HG02571 (cell line): ENCODE measurements around the gene SETDB1.

Experiments used
- ATAC-seq: cut with Tn5 transposase; IDR thresholded peaks from one replicate; pipeline ENCODE4 v1.9.1; 2021; ENCODE audit warnings: mild to moderate bottlenecking, moderate library complexity; ENCODE audit not compliant: unreplicated experiment

Gene SETDB1

GRCh38 chr1:150974580-150975478 lies 48.7 kb downstream of the SETDB1 start, which contains the start of gene CERS2:
CERS2 (minus strand) TSS chr1:150974835; CDS start chr1:150969090, 5,745 bp downstream.
- ATAC-seq: peak; percentile 48

GRCh38 chr1:150976401-150976821 lies 50.2 kb downstream of the SETDB1 start:
- no peak for ATAC-seq

- no peak for ATAC-seq
These were observed 50.9 kb downstream of the SETDB1 start for GRCh38 chr1:150976879-150977694.

GRCh38 chr1:150979092-150980056 lies 53.2 kb downstream of the SETDB1 start:
- no peak for ATAC-seq

GRCh38 chr1:150981177-150981804 lies 55.1 kb downstream of the SETDB1 start:
- ATAC-seq: no peak

- no peak for ATAC-seq
These were observed 55.9 kb downstream of the SETDB1 start, which contains the start of gene ANXA9 for GRCh38 chr1:150981805-150982712. ANXA9 (plus strand) TSS chr1:150982292; CDS start chr1:150983106, 814 bp downstream.

GRCh38 chr1:150985179-150985825 lies 59.1 kb downstream of the SETDB1 start:
- no peak for ATAC-seq

- no peak for ATAC-seq
These were observed 61.8 kb downstream of the SETDB1 start for GRCh38 chr1:150987924-150988323.

- no peak for ATAC-seq
These were observed 66.5 kb downstream of the SETDB1 start for GRCh38 chr1:150992626-150993025.

- ATAC-seq: no peak
These were observed 68.1 kb downstream of the SETDB1 start for GRCh38 chr1:150994248-150994647.

GRCh38 chr1:150995460-150995859 lies 69.3 kb downstream of the SETDB1 start:
- ATAC-seq: no peak

- ATAC-seq: no peak
These were observed 69.7 kb downstream of the SETDB1 start for GRCh38 chr1:150995896-150996295.

- no peak for ATAC-seq
These were observed 71.1 kb downstream of the SETDB1 start for GRCh38 chr1:150997126-150997872.

GRCh38 chr1:150997949-150998348 lies 71.8 kb downstream of the SETDB1 start:
- no peak for ATAC-seq

GRCh38 chr1:150999051-150999674 lies 73.0 kb downstream of the SETDB1 start:
- no peak for ATAC-seq

- no peak for ATAC-seq
These were observed 73.8 kb downstream of the SETDB1 start for GRCh38 chr1:150999926-151000325.

GRCh38 chr1:151000408-151000807 lies 74.2 kb downstream of the SETDB1 start:
- ATAC-seq: no peak
